ENCODE results near the gene LRP8. TPM values are rescaled to one million over a fixed set of nuclear protein-coding genes. Genes with fewer than 3 reads are reported as not detected.

Gene LRP8
- total and polyA plus RNA-seq, 2 donors (not counting 1 experiment from before 2014, with no cell fraction given) = 7.8 to 9.4 TPM

- Histone ChIP-seq H3K9ac (ENCODE audit: low read length) (no peak overlapping the region), H3K27me3 (replicated peaks in 1 of 4; ENCODE audit: control extremely low read depth in 1 of 4, control insufficient read depth in 3 of 4, insufficient read depth in 4 of 4, low read length in 3 of 4) (no peaks in the 10 kb centered on the region), H3K9me3 (ENCODE audit: control extremely low read depth in 1 of 3, control insufficient read depth in 2 of 3, insufficient read depth in 1 of 3, low read length in 2 of 3) (peaks cover 1 to 25% (median 20%) of the 10 kb centered on the region in 3 donors), H3K36me3 (replicated peaks in 1 of 2; ENCODE audit: control extremely low read depth in 1 of 2, control insufficient read depth in 1 of 2, extremely low read depth in 1 of 2, insufficient read depth in 2 of 2, low read length in 1 of 2) (peaks cover 6 to 80% of the 10 kb centered on the region in 2 experiments), H3K27ac (ENCODE audit: low read length in 2 of 2) (no peak overlapping the region), H3K4me1 (ENCODE audit: control insufficient read depth in 2 of 2, insufficient read depth in 2 of 2, low read length in 2 of 2) (peaks cover 0 to 1% of the 10 kb centered on the region in 2 donors), H3K4me3 (ENCODE audit: control extremely low read depth in 1 of 5, extremely low read depth in 1 of 5, insufficient read depth in 1 of 5, low read depth in 2 of 5, low read length in 4 of 5) (no peak overlapping the region), H3K4me2 (replicated peaks; ENCODE audit: low read depth, low read length, poor library complexity, severe bottlenecking) (no peak overlapping the region), H3K79me2 (ENCODE audit: control insufficient read depth, insufficient read depth, low read length) (peaks cover 27% of the 10 kb centered on the region), H2AFZ (ENCODE audit: insufficient read depth, low read depth, low read length, poor library complexity, severe bottlenecking) (no peak overlapping the region), H4K20me1 (ENCODE audit: control insufficient read depth, insufficient read depth, low read length, poor library complexity, severe bottlenecking) (no peaks in the 10 kb centered on the region)
- H3K27ac Mint-ChIP-seq = no peak overlapping the region
- no peak for DNase-seq
- H3K27me3 Mint-ChIP-seq = no peaks in the 10 kb centered on the region
- intact Hi-C loops (cut with micrococcal nuclease) = no loop called here
- CTCF ChIA-PET = no interaction called here
- ATAC-seq (ENCODE audit: low read depth) = no peak
- POLR2A ChIA-PET = interaction anchor here (0.7 kb wide), 1 partner anchor 50 kb away, joined by 5 read pairs; no protein-coding TSS in a partner anchor
- H3K9me3 Mint-ChIP-seq (ENCODE audit: insufficient read depth) = peaks cover 5% of the 10 kb centered on the region
- H3K4me3 Mint-ChIP-seq = no peak overlapping the region
- H3K4me1 Mint-ChIP-seq = peaks cover 9% of the 10 kb centered on the region
- 100% methylated on average over 2 of the region's 3 CpGs for WGBS (ENCODE audit: insufficient coverage)
- TF ChIP-seq CTCF (IDR thresholded peaks at IDR 0.05) (no peak), EZH2 (IDR thresholded peaks at IDR 0.05; ENCODE audit: borderline replicate concordance, insufficient read depth, low read depth, low read length, poor library complexity, severe bottlenecking) (no peak)
These were observed 124.4 kb downstream of the LRP8 start for GRCh38 chr1:53203466-53203865.

- POLR2A ChIA-PET = no interaction called here
- 89% methylated on average over 4 of the region's 4 CpGs for WGBS (ENCODE audit: insufficient coverage)
These were observed 129.6 kb downstream of the LRP8 start for GRCh38 chr1:53198241-53198651.

More at GRCh38 chr1:53198241-53198651, 129.6 kb downstream of the LRP8 start:
- TF ChIP-seq EZH2 (IDR thresholded peaks at IDR 0.05; ENCODE audit: borderline replicate concordance, insufficient read depth, low read depth, low read length, poor library complexity, severe bottlenecking) = no peak
- no peak for TF ChIP-seq CTCF (IDR thresholded peaks at IDR 0.05)
- H3K9me3 Mint-ChIP-seq (ENCODE audit: insufficient read depth) = no peaks in the 10 kb centered on the region
- intact Hi-C loops (cut with micrococcal nuclease) = no loop called here
- no peaks in the 10 kb centered on the region for H3K27me3 ChIP-seq (replicated peaks in 1 of 4; ENCODE audit: control extremely low read depth in 1 of 4, control insufficient read depth in 3 of 4, insufficient read depth in 4 of 4, low read length in 3 of 4)
- no peak overlapping the region for H3K4me2 ChIP-seq (replicated peaks; ENCODE audit: low read depth, low read length, poor library complexity, severe bottlenecking)
- H3K79me2 ChIP-seq (ENCODE audit: control insufficient read depth, insufficient read depth, low read length) = peaks cover 27% of the 10 kb centered on the region
- H3K27ac ChIP-seq (ENCODE audit: low read length in 2 of 2) = peak overlapping the region in 1 of 2 donors; percentile 96
- H3K27ac Mint-ChIP-seq = peak overlapping the region; percentile 95
- H2AFZ ChIP-seq (ENCODE audit: insufficient read depth, low read depth, low read length, poor library complexity, severe bottlenecking) = no peak overlapping the region
- peaks cover 6 to 31% of the 10 kb centered on the region in 2 experiments for H3K36me3 ChIP-seq (replicated peaks in 1 of 2; ENCODE audit: control extremely low read depth in 1 of 2, control insufficient read depth in 1 of 2, extremely low read depth in 1 of 2, insufficient read depth in 2 of 2, low read length in 1 of 2)
- H3K27me3 Mint-ChIP-seq = no peaks in the 10 kb centered on the region
- H3K9ac ChIP-seq (ENCODE audit: low read length) = no peak overlapping the region
- H3K4me1 Mint-ChIP-seq = peaks cover 28% of the 10 kb centered on the region
- CTCF ChIA-PET = interaction anchor here (0.6 kb wide), 1 partner anchor 907 kb away, joined by 3 read pairs; no protein-coding TSS in a partner anchor
- DNase-seq (no peak), ATAC-seq (ENCODE audit: low read depth) (no peak)
- no peak overlapping the region for H3K4me3 ChIP-seq (ENCODE audit: control extremely low read depth in 1 of 5, extremely low read depth in 1 of 5, insufficient read depth in 1 of 5, low read depth in 2 of 5, low read length in 4 of 5)
- H3K4me3 Mint-ChIP-seq = peak overlapping the region; percentile 97
- no peaks in the 10 kb centered on the region for H4K20me1 ChIP-seq (ENCODE audit: control insufficient read depth, insufficient read depth, low read length, poor library complexity, severe bottlenecking)
- H3K9me3 ChIP-seq (ENCODE audit: control extremely low read depth in 1 of 3, control insufficient read depth in 2 of 3, insufficient read depth in 1 of 3, low read length in 2 of 3) = no peaks in the 10 kb centered on the region
- H3K4me1 ChIP-seq (ENCODE audit: control insufficient read depth in 2 of 2, insufficient read depth in 2 of 2, low read length in 2 of 2) = peaks cover 16 to 20% of the 10 kb centered on the region in 2 donors

All from B cell (primary cell).